Transverse colon (tissue), 4 donors: ENCODE measurements around the gene FEV. TPM values are rescaled to one million over a fixed set of nuclear protein-coding genes. Genes with fewer than 3 reads are reported as not detected.

Source experiments
- DNase-seq: peaks from one replicate; pipeline ENCODE4 v3.0.0-alpha.2; 2019
- H3K27ac ChIP-seq, 4 donors: fragments of 200-600 bp; sonication (generic); 2 replicates each; pipeline ENCODE4 v1.5.1; 2016 to 2018; ENCODE audit warnings: inconsistent platforms in 4 of 4
- H3K27me3 ChIP-seq: fragments of 200-600 bp; sonication (generic); 2 replicates; pipeline ENCODE4 v1.5.1; 2017; ENCODE audit warnings: inconsistent platforms
- H3K36me3 ChIP-seq, 4 donors: fragments of 200-600 bp; sonication (generic); 2 replicates each; pipeline ENCODE4 v1.5.1; 2017 to 2019; ENCODE audit warnings: inconsistent platforms in 4 of 4
- H3K4me1 ChIP-seq, 4 donors: fragments of 200-600 bp; sonication (generic); 2 replicates each; pipeline ENCODE4 v1.5.1; 2017 to 2020; ENCODE audit warnings: inconsistent platforms in 4 of 4
- H3K4me3 ChIP-seq, 4 donors: fragments of 200-600 bp; sonication (generic); 1 replicate in 1 of 4; 2 replicates in 3 of 4; pipeline versions ENCODE4 v1.5.1 to v1.6.1; 2017 to 2019; ENCODE audit warnings: inconsistent platforms in 4 of 4
- H3K9me3 ChIP-seq, 2 donors: fragments of 200-600 bp; sonication (generic); 2 replicates each; pipeline ENCODE4 v1.5.1; 2017 to 2019; ENCODE audit warnings: inconsistent platforms in 2 of 2
- CTCF ChIP-seq, 5 experiments: fragments of 200-600 bp in 3 of 5; fragments of 450-650 bp in 2 of 5; sonication (generic) in 3 of 5; IDR thresholded peaks; 1 replicate in 2 of 5; 2 replicates in 3 of 5; pipeline ENCODE4 v1.5.1; 2016 to 2017; ENCODE audit warnings: antibody characterized with exemption in 5 of 5, inconsistent platforms in 3 of 5, mild to moderate bottlenecking in 2 of 5, moderate library complexity in 1 of 5
- EP300 ChIP-seq: sonication (generic); formaldehyde crosslinking; IDR thresholded peaks from one replicate; pipeline ENCODE4 v1.6.1; 2017; ENCODE audit warnings: antibody characterized with exemption, low read depth
- POLR2A ChIP-seq: fragments of 450-650 bp; IDR thresholded peaks from one replicate; pipeline ENCODE4 v1.6.1; 2016; ENCODE audit warnings: antibody characterized with exemption, mild to moderate bottlenecking, moderate library complexity
- POLR2AphosphoS5 ChIP-seq, 3 donors: sonication (generic); formaldehyde crosslinking; IDR thresholded peaks; one replicate each; pipeline ENCODE4 v1.6.1; 2016; ENCODE audit warnings: antibody characterized with exemption in 3 of 3
- WGBS, 2 donors: methylation state at CpG; one replicate each; pipeline ENCODE4 v1.1.5; 2018; ENCODE audit warnings: low coverage in 1 of 2; 5-methylcytosine and 5-hydroxymethylcytosine counted together
- in situ Hi-C, 4 donors: fragments of 200-750 bp; cut with MboI; loops; one replicate each; pipeline versions ENCODE4 v1.15.0 to v1.15.1; 2017; ENCODE audit warnings: low sequenced_read_pairs in 3 of 4, low pct_ligation_motif_present in 1 of 4, low pct_unique_long_range_greater_than_20kb in 1 of 4
- intact Hi-C: fragments of 100-400 bp; cut with DNase I; formaldehyde crosslinking; loops from one replicate; pipeline ENCODE4 v1.15.1; 2023; ENCODE audit warnings: low total_unique reads
- total RNA-seq, 4 donors: library from RNA; depleted of rRNA; stranded (reverse); fragments of >200 nt; gene quantifications; one replicate each; pipeline ENCODE4 v1.1.0, GENCODE V29; 2016

Gene FEV
- total RNA-seq, 4 donors from 2014 or later: 1.9 to 8.2 TPM; not detected in 2

- TF ChIP-seq POLR2AphosphoS5 (IDR thresholded peaks at IDR 0.05) (no peak), POLR2A (no peak), CTCF (IDR thresholded peaks at IDR 0.05) (no peak), EP300 (no peak)
- Histone ChIP-seq H3K4me3 (no peak overlapping the region), H3K36me3 (no peaks in the 10 kb centered on the region), H3K9me3 (no peaks in the 10 kb centered on the region), H3K4me1 (peaks cover 0 to 6% (median 0%) of the 10 kb centered on the region in 4 donors), H3K27ac (no peak overlapping the region), H3K27me3 (peaks cover 84% of the 10 kb centered on the region)
- DNase-seq: no peak
- 33% methylated on average over 1 of the region's 1 CpG; no CpG with 5 or more reads in 1 of the 2 donors for WGBS, 2 donors
- in situ Hi-C loops: no loop called here
- intact Hi-C loops: no loop called here
Measured at GRCh38 chr2:218970894-218971293, 14.1 kb downstream of the FEV start.

- DNase-seq: no peak
- H3K27ac ChIP-seq: no peak overlapping the region
Measured at GRCh38 chr2:218964041-218964771, 20.8 kb downstream of the FEV start.

GRCh38 chr2:218963601-218964000, 21.4 kb downstream of the FEV start:
- H3K36me3 ChIP-seq: no peaks in the 10 kb centered on the region
- H3K4me3 ChIP-seq: no peak overlapping the region
- no peak overlapping the region for H3K27ac ChIP-seq
- 20 to 26% methylated on average over 2 to 5 of the region's 5 CpGs for WGBS, 2 donors
- intact Hi-C loops (no loop called here), in situ Hi-C loops (no loop called here)
- H3K27me3 ChIP-seq: peaks cover 99% of the 10 kb centered on the region
- TF ChIP-seq POLR2AphosphoS5 (IDR thresholded peaks at IDR 0.05): no peak
- no peak for TF ChIP-seq CTCF (IDR thresholded peaks at IDR 0.05)
- H3K4me1 ChIP-seq: peaks cover 0 to 18% (median 13%) of the 10 kb centered on the region in 4 donors
- no peak for DNase-seq
- H3K9me3 ChIP-seq: no peaks in the 10 kb centered on the region

More at GRCh38 chr2:218964041-218964771, 20.8 kb downstream of the FEV start:
- H3K4me1 ChIP-seq: peaks cover 0 to 16% (median 11%) of the 10 kb centered on the region in 4 donors
- intact Hi-C loops (no loop called here), in situ Hi-C loops (no loop called here)
- no peaks in the 10 kb centered on the region for H3K9me3 ChIP-seq
- TF ChIP-seq POLR2A: no peak
- H3K36me3 ChIP-seq: no peaks in the 10 kb centered on the region
- H3K4me3 ChIP-seq: no peak overlapping the region
- WGBS, 2 donors: 33 to 47% methylated on average over 1 to 5 of the region's 5 CpGs
- H3K27me3 ChIP-seq: peaks cover 99% of the 10 kb centered on the region

- Histone ChIP-seq H3K27me3 (peaks cover 99% of the 10 kb centered on the region), H3K4me3 (no peak overlapping the region), H3K36me3 (no peaks in the 10 kb centered on the region), H3K27ac (no peak overlapping the region), H3K9me3 (no peaks in the 10 kb centered on the region), H3K4me1 (peaks cover 0 to 18% (median 13%) of the 10 kb centered on the region in 4 donors)
- intact Hi-C loops (no loop called here), in situ Hi-C loops (no loop called here)
- peak; percentile 51 for DNase-seq
- 0 to 10% methylated on average over 2 to 42 of the region's 42 CpGs for WGBS, 2 donors
- TF ChIP-seq CTCF (IDR thresholded peaks at IDR 0.05) (no peak), EP300 (no peak), POLR2AphosphoS5 (IDR thresholded peaks at IDR 0.05) (no peak), POLR2A (no peak)
Measured at GRCh38 chr2:218962859-218963492, 22.0 kb downstream of the FEV start.
